HL-60/S4 (cell line): Measurements from ENCODE around the gene RABAC1.
"Not testable (repeated sequence)": the region's sequence is repeated elsewhere in the genome, so short reads cannot be mapped to it uniquely, and the experiment has no call there.

Experiments
- in situ Hi-C: fragments of 300-500 bp; cut with MboI; formaldehyde crosslinking; loops from 2 replicates; pipeline ENCODE4 v1.14.3; 2022; ENCODE audit warnings: low sequenced_read_pairs

Gene RABAC1

GRCh38 chr19:41917676-41918075 is 41.4 kb downstream of the RABAC1 start:
- in situ Hi-C loops: no loop called here

GRCh38 chr19:41915776-41916414 is 43.2 kb downstream of the RABAC1 start:
- in situ Hi-C loops: no loop called here

GRCh38 chr19:41915021-41915775 is 43.9 kb downstream of the RABAC1 start:
- in situ Hi-C loops: no loop called here

GRCh38 chr19:41914424-41914834 is 44.7 kb downstream of the RABAC1 start:
- in situ Hi-C loops: not testable (repeated sequence)

GRCh38 chr19:41913538-41914423 is 45.3 kb downstream of the RABAC1 start:
- in situ Hi-C loops: no loop called here

GRCh38 chr19:41912899-41913537 is 46.1 kb downstream of the RABAC1 start:
- in situ Hi-C loops: no loop called here

GRCh38 chr19:41911889-41912731 is 47.0 kb downstream of the RABAC1 start:
- in situ Hi-C loops: no loop called here

GRCh38 chr19:41910992-41911888 is 47.9 kb downstream of the RABAC1 start:
- in situ Hi-C loops: no loop called here

- in situ Hi-C loops: no loop called here
Observed at GRCh38 chr19:41910240-41910991, 48.7 kb downstream of the RABAC1 start.

GRCh38 chr19:41909706-41910105 is 49.4 kb downstream of the RABAC1 start:
- in situ Hi-C loops: no loop called here

GRCh38 chr19:41908724-41909464 is 50.2 kb downstream of the RABAC1 start:
- in situ Hi-C loops: no loop called here

GRCh38 chr19:41907994-41908615 is 51.0 kb downstream of the RABAC1 start:
- in situ Hi-C loops: no loop called here

- in situ Hi-C loops: no loop called here
Observed at GRCh38 chr19:41906916-41907680, 52.0 kb downstream of the RABAC1 start.
